ENCODE results near the gene MAGI3. TPM values are rescaled to one million over a fixed set of nuclear protein-coding genes. Genes with fewer than 3 reads are reported as not detected.
"Not testable (repeated sequence)": the region's sequence is repeated elsewhere in the genome, so short reads cannot be mapped to it uniquely, and the experiment has no call there.

The MAGI3 gene
- polyA plus RNA-seq, 3 donors from 2014 or later: 0.15 TPM; not detected in 2

GRCh38 chr1:113390871-113391648 lies 745 bp downstream of the MAGI3 start:
- peaks cover 15 to 21% of the 10 kb centered on the region in 2 donors for H3K4me1 Mint-ChIP-seq
- peaks cover 3 to 24% (median 11%) of the 10 kb centered on the region in 3 donors for H3K27me3 Mint-ChIP-seq (ENCODE audit: low read depth in 3 of 3)
- DNase-seq: peak; percentile 20 to 29 (median 23)
- peak overlapping the region; percentile 82 to 95 (median 89) for H3K4me3 Mint-ChIP-seq
- H3K27ac Mint-ChIP-seq: peak overlapping the region in 1 of 6 donors; percentile 8
- no peaks in the 10 kb centered on the region for H3K36me3 Mint-ChIP-seq
- peaks cover 0 to 3% (median 0%) of the 10 kb centered on the region in 6 donors for H3K9me3 Mint-ChIP-seq

GRCh38 chr1:113391649-113392271 lies 1.4 kb downstream of the MAGI3 start:
- Mint-ChIP-seq H3K36me3 (no peaks in the 10 kb centered on the region), H3K4me1 (peaks cover 15 to 21% of the 10 kb centered on the region in 2 donors), H3K27me3 (ENCODE audit: low read depth in 3 of 3) (peaks cover 6 to 28% (median 11%) of the 10 kb centered on the region in 3 donors), H3K4me3 (peak overlapping the region; percentile 71 to 86 (median 76)), H3K9me3 (peaks cover 0 to 3% (median 0%) of the 10 kb centered on the region in 6 donors), H3K27ac (peak overlapping the region in 1 of 6 donors; percentile 8)
- no peak for DNase-seq

- Mint-ChIP-seq H3K9me3 (peaks cover 0 to 3% (median 0%) of the 10 kb centered on the region in 6 donors), H3K27me3 (ENCODE audit: low read depth in 3 of 3) (peaks cover 6 to 32% (median 11%) of the 10 kb centered on the region in 3 donors), H3K27ac (no peak overlapping the region), H3K4me3 (no peak overlapping the region), H3K4me1 (peaks cover 15 to 21% of the 10 kb centered on the region in 2 donors), H3K36me3 (no peaks in the 10 kb centered on the region)
- DNase-seq: no peak
Measured at GRCh38 chr1:113392541-113393128, 2.3 kb downstream of the MAGI3 start.

- no peaks in the 10 kb centered on the region for H3K36me3 Mint-ChIP-seq
- no peak overlapping the region for H3K4me3 Mint-ChIP-seq
- H3K27me3 Mint-ChIP-seq (ENCODE audit: low read depth in 3 of 3): peaks cover 8 to 40% (median 12%) of the 10 kb centered on the region in 3 donors
- no peak for DNase-seq
- peaks cover 11 to 14% of the 10 kb centered on the region in 2 donors for H3K4me1 Mint-ChIP-seq
- no peak overlapping the region for H3K27ac Mint-ChIP-seq
- no peaks in the 10 kb centered on the region for H3K9me3 Mint-ChIP-seq
Measured at GRCh38 chr1:113394043-113394862, 3.9 kb downstream of the MAGI3 start.

GRCh38 chr1:113394863-113395259 lies 4.5 kb downstream of the MAGI3 start:
- no peak overlapping the region for H3K27ac Mint-ChIP-seq
- peaks cover 9 to 42% (median 12%) of the 10 kb centered on the region in 3 donors for H3K27me3 Mint-ChIP-seq (ENCODE audit: low read depth in 3 of 3)
- H3K36me3 Mint-ChIP-seq: no peaks in the 10 kb centered on the region
- H3K9me3 Mint-ChIP-seq: no peaks in the 10 kb centered on the region
- H3K4me1 Mint-ChIP-seq: peaks cover 5 to 8% of the 10 kb centered on the region in 2 donors
- H3K4me3 Mint-ChIP-seq: no peak overlapping the region
- no peak for DNase-seq

GRCh38 chr1:113396102-113396501 lies 5.8 kb downstream of the MAGI3 start:
- H3K9me3 Mint-ChIP-seq: no peaks in the 10 kb centered on the region
- peaks cover 11 to 42% (median 14%) of the 10 kb centered on the region in 3 donors for H3K27me3 Mint-ChIP-seq (ENCODE audit: low read depth in 3 of 3)
- no peaks in the 10 kb centered on the region for H3K36me3 Mint-ChIP-seq
- no peak overlapping the region for H3K4me3 Mint-ChIP-seq
- no peak overlapping the region for H3K27ac Mint-ChIP-seq
- peaks cover 5 to 8% of the 10 kb centered on the region in 2 donors for H3K4me1 Mint-ChIP-seq
- DNase-seq: no peak

- H3K9me3 Mint-ChIP-seq: no peaks in the 10 kb centered on the region
- no peak overlapping the region for H3K27ac Mint-ChIP-seq
- peaks cover under 1 to 3% of the 10 kb centered on the region in 2 donors for H3K4me1 Mint-ChIP-seq
- H3K4me3 Mint-ChIP-seq: no peak overlapping the region
- DNase-seq: no peak
- H3K36me3 Mint-ChIP-seq: no peaks in the 10 kb centered on the region
- peaks cover 11 to 38% (median 14%) of the 10 kb centered on the region in 3 donors for H3K27me3 Mint-ChIP-seq (ENCODE audit: low read depth in 3 of 3)
Measured at GRCh38 chr1:113396585-113396984, 6.3 kb downstream of the MAGI3 start.

GRCh38 chr1:113399062-113399583 lies 8.8 kb downstream of the MAGI3 start:
- DNase-seq: no peak

GRCh38 chr1:113401067-113401466 lies 10.8 kb downstream of the MAGI3 start:
- no peak for DNase-seq
- H3K27me3 Mint-ChIP-seq (ENCODE audit: low read depth in 3 of 3): peaks cover 7 to 24% (median 13%) of the 10 kb centered on the region in 3 donors
- no peak overlapping the region for H3K4me3 Mint-ChIP-seq
- H3K9me3 Mint-ChIP-seq: no peaks in the 10 kb centered on the region
- no peaks in the 10 kb centered on the region for H3K4me1 Mint-ChIP-seq
- no peaks in the 10 kb centered on the region for H3K36me3 Mint-ChIP-seq
- H3K27ac Mint-ChIP-seq: no peak overlapping the region

More at GRCh38 chr1:113399062-113399583, 8.8 kb downstream of the MAGI3 start:
- no peaks in the 10 kb centered on the region for H3K36me3 Mint-ChIP-seq
- no peaks in the 10 kb centered on the region for H3K4me1 Mint-ChIP-seq
- H3K27me3 Mint-ChIP-seq (ENCODE audit: low read depth in 3 of 3): peaks cover 7 to 33% (median 11%) of the 10 kb centered on the region in 3 donors
- no peak overlapping the region for H3K4me3 Mint-ChIP-seq
- H3K27ac Mint-ChIP-seq: no peak overlapping the region
- H3K9me3 Mint-ChIP-seq: no peaks in the 10 kb centered on the region

- DNase-seq: no peak
- Mint-ChIP-seq H3K4me1 (no peaks in the 10 kb centered on the region), H3K4me3 (no peak overlapping the region), H3K27ac (no peak overlapping the region), H3K36me3 (no peaks in the 10 kb centered on the region), H3K27me3 (ENCODE audit: low read depth in 3 of 3) (peaks cover 7 to 19% (median 10%) of the 10 kb centered on the region in 3 donors), H3K9me3 (no peaks in the 10 kb centered on the region)
Measured at GRCh38 chr1:113401728-113402127, 11.4 kb downstream of the MAGI3 start.

- H3K27ac Mint-ChIP-seq: no peak overlapping the region
- no peaks in the 10 kb centered on the region for H3K4me1 Mint-ChIP-seq
- no peaks in the 10 kb centered on the region for H3K9me3 Mint-ChIP-seq
- DNase-seq: no peak
- peaks cover 7 to 16% (median 13%) of the 10 kb centered on the region in 3 donors for H3K27me3 Mint-ChIP-seq (ENCODE audit: low read depth in 3 of 3)
- H3K36me3 Mint-ChIP-seq: no peaks in the 10 kb centered on the region
- no peak overlapping the region for H3K4me3 Mint-ChIP-seq
Measured at GRCh38 chr1:113403065-113403464, 12.8 kb downstream of the MAGI3 start.

GRCh38 chr1:113405573-113405972 lies 15.3 kb downstream of the MAGI3 start:
- Mint-ChIP-seq H3K27me3 (ENCODE audit: low read depth in 3 of 3) (peaks cover 0 to 9% (median 7%) of the 10 kb centered on the region in 3 donors), H3K9me3 (no peaks in the 10 kb centered on the region), H3K36me3 (no peaks in the 10 kb centered on the region), H3K27ac (no peak overlapping the region), H3K4me1 (no peaks in the 10 kb centered on the region), H3K4me3 (no peak overlapping the region)
- no peak for DNase-seq

GRCh38 chr1:113406149-113406548 lies 15.8 kb downstream of the MAGI3 start:
- DNase-seq, H3K4me1 Mint-ChIP-seq, H3K4me3 Mint-ChIP-seq, H3K9me3 Mint-ChIP-seq, H3K27ac Mint-ChIP-seq, H3K36me3 Mint-ChIP-seq: not testable (repeated sequence)
- H3K27me3 Mint-ChIP-seq (ENCODE audit: low read depth in 3 of 3): peaks cover 0 to 10% (median 7%) of the 10 kb centered on the region in 3 donors
